GM23248 (cell line): ENCODE data around the gene GPA33. TPM values are rescaled to one million over a fixed set of nuclear protein-coding genes. Genes with fewer than 3 reads are reported as not detected.

Experiments
- DNase-seq: peaks from one replicate; pipeline ENCODE4 v3.0.0-alpha.2; 2015
- H2AFZ ChIP-seq: fragments of 200-600 bp; sonication (generic); 2 replicates; pipeline ENCODE4 v1.6.1; 2016; ENCODE audit warnings: antibody characterized with exemption
- H3F3A ChIP-seq: fragments of 200-600 bp; sonication (generic); 2 replicates; pipeline ENCODE4 v1.6.1; 2016; ENCODE audit warnings: mild to moderate bottlenecking, antibody characterized with exemption, mixed run types; ENCODE audit not compliant: insufficient read depth
- H3K27ac ChIP-seq: fragments of 200-600 bp; sonication (generic); 2 replicates; pipeline ENCODE4 v1.5.1; 2016; ENCODE audit warnings: mild to moderate bottlenecking
- H3K27me3 ChIP-seq: fragments of 200-600 bp; sonication (generic); replicated peaks from 2 replicates; pipeline ENCODE4 v1.6.1; 2016; ENCODE audit warnings: mild to moderate bottlenecking; ENCODE audit not compliant: insufficient read depth
- H3K36me3 ChIP-seq: fragments of 200-600 bp; sonication (generic); 2 replicates; pipeline ENCODE4 v1.6.1; 2016; ENCODE audit warnings: low read depth, mild to moderate bottlenecking
- H3K4me1 ChIP-seq: fragments of 200-600 bp; sonication (generic); 2 replicates; pipeline ENCODE4 v1.6.1; 2016; ENCODE audit warnings: mild to moderate bottlenecking; ENCODE audit not compliant: insufficient read depth
- H3K4me2 ChIP-seq: fragments of 200-600 bp; sonication (generic); one replicate; pipeline ENCODE4 v1.6.1; 2016; ENCODE audit warnings: mild to moderate bottlenecking; ENCODE audit not compliant: unreplicated experiment
- H3K4me3 ChIP-seq: fragments of 200-600 bp; sonication (generic); 2 replicates; pipeline ENCODE4 v1.5.1; 2016; ENCODE audit warnings: mild to moderate bottlenecking
- H3K79me2 ChIP-seq: fragments of 200-600 bp; sonication (generic); 2 replicates; pipeline ENCODE4 v1.6.1; 2016; ENCODE audit warnings: mild to moderate bottlenecking; ENCODE audit not compliant: insufficient read depth
- H3K9ac ChIP-seq: fragments of 200-600 bp; sonication (generic); 2 replicates; pipeline ENCODE4 v1.6.1; 2016; ENCODE audit warnings: mild to moderate bottlenecking
- H3K9me2 ChIP-seq: fragments of 200-600 bp; sonication (generic); 2 replicates; pipeline ENCODE4 v1.6.1; 2016; ENCODE audit warnings: mixed run types, mild to moderate bottlenecking, moderate library complexity; ENCODE audit not compliant: insufficient read depth
- H3K9me3 ChIP-seq: fragments of 200-600 bp; sonication (generic); one replicate; pipeline ENCODE4 v1.6.1; 2017; ENCODE audit warnings: low read depth
- H4K20me1 ChIP-seq: fragments of 200-600 bp; sonication (generic); 2 replicates; pipeline ENCODE4 v1.6.0; 2016; ENCODE audit not compliant: insufficient read depth
- EZH2 ChIP-seq: fragments of 200-600 bp; sonication (generic); IDR thresholded peaks from 2 replicates; pipeline ENCODE4 v1.6.1; 2018; ENCODE audit warnings: antibody characterized with exemption, mild to moderate bottlenecking; ENCODE audit not compliant: insufficient read depth, poor library complexity, severe bottlenecking
- EZH2phosphoT487 ChIP-seq: fragments of 200-600 bp; sonication (generic); IDR thresholded peaks from 2 replicates; pipeline ENCODE4 v1.6.1; 2018; ENCODE audit warnings: antibody characterized with exemption, moderate library complexity, mild to moderate bottlenecking, low read depth; ENCODE audit not compliant: insufficient read depth
- WGBS, 2 experiments: methylation state at CpG; one replicate each; pipeline ENCODE4 v1.1.6; 2015 to 2017; ENCODE audit warnings: low lambda C conversion rate in 2 of 2, low coverage in 1 of 2; ENCODE audit errors: missing lambda C conversion rate in 2 of 2; 5-methylcytosine and 5-hydroxymethylcytosine counted together
- in situ Hi-C: fragments of 300-500 bp; cut with MboI; formaldehyde crosslinking; loops from 2 replicates; pipeline ENCODE4 v1.15.0; 2020
- polyA plus RNA-seq: library from polyadenylated mRNA; unstranded; fragments of >200 nt; fragmentation: Nextera tagmentation; extraction: Ambion mirVana; gene quantifications from 2 replicates; pipeline ENCODE4 v1.2.1, GENCODE V29; 2016
- total RNA-seq: library from RNA; depleted of rRNA; stranded (reverse); fragments of >200 nt; shearing (Covaris generic); gene quantifications from 2 replicates; pipeline ENCODE4 v1.2.3, GENCODE V29; 2014

The GPA33 gene
- total and polyA plus RNA-seq, 2 experiments from 2014 or later = not detected

- in situ Hi-C loops = no loop called here
- Histone ChIP-seq H3K79me2 (no peaks in the 10 kb centered on the region), H3K4me2 (no peak overlapping the region), H3K27me3 (peaks cover 29% of the 10 kb centered on the region), H3K4me3 (no peak overlapping the region), H3K36me3 (no peaks in the 10 kb centered on the region), H4K20me1 (no peaks in the 10 kb centered on the region), H3K9ac (no peak overlapping the region), H3K9me2 (no peaks in the 10 kb centered on the region), H3K27ac (no peak overlapping the region), H3K4me1 (no peaks in the 10 kb centered on the region), H2AFZ (no peak overlapping the region), H3F3A (no peaks in the 10 kb centered on the region), H3K9me3 (no peaks in the 10 kb centered on the region)
- 25 to 27% methylated on average over 5 of the region's 5 CpGs for WGBS, 2 experiments
- no peak for DNase-seq
- no peak for TF ChIP-seq EZH2phosphoT487
- no peak for TF ChIP-seq EZH2
Measured at GRCh38 chr1:167115655-167116054, 25.5 kb upstream of the GPA33 start.

- in situ Hi-C loops = no loop called here
- TF ChIP-seq EZH2phosphoT487 = no peak
- no peak for TF ChIP-seq EZH2
- no peak overlapping the region for H3K4me3 ChIP-seq
Measured at GRCh38 chr1:167114725-167115124, 24.5 kb upstream of the GPA33 start.

GRCh38 chr1:167111868-167112709 is 21.9 kb upstream of the GPA33 start:
- DNase-seq = no peak
- WGBS, 2 experiments = 24 to 28% methylated on average over 4 of the region's 4 CpGs

More at GRCh38 chr1:167114725-167115124, 24.5 kb upstream of the GPA33 start:
- H3K79me2 ChIP-seq = no peaks in the 10 kb centered on the region
- no peak overlapping the region for H3K4me2 ChIP-seq
- peaks cover 26% of the 10 kb centered on the region for H3K27me3 ChIP-seq
- no peak overlapping the region for H2AFZ ChIP-seq
- no peak for DNase-seq
- H3K9ac ChIP-seq = no peak overlapping the region
- H3K4me1 ChIP-seq = no peaks in the 10 kb centered on the region
- H3K9me2 ChIP-seq = no peaks in the 10 kb centered on the region
- H3K27ac ChIP-seq = no peak overlapping the region
- H3K9me3 ChIP-seq = no peaks in the 10 kb centered on the region
- H3F3A ChIP-seq = no peaks in the 10 kb centered on the region
- H3K36me3 ChIP-seq = no peaks in the 10 kb centered on the region
- no peaks in the 10 kb centered on the region for H4K20me1 ChIP-seq

DNA sequence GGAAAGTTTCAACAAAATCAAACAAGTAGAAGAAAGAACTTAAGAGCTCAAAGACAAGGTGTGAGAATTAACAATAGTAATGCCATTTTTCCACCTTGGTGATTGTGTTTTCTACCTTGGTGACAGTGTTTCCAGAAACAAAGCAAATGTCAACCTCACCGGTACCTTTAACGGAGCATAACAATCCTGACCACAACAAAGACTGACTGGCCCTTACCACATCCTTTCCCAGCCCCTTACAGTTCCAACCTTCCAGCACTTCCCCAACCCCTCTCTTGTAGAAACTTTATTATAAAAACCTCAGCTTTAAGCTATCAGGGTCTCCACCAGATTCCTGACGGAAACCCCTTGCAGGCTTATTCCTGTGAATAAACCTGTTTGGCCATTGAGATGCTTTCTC is 20.4 kb upstream of the GPA33 start:
- Histone ChIP-seq H3K4me2 (no peak overlapping the region), H3K4me3 (no peak overlapping the region), H3K9me2 (no peaks in the 10 kb centered on the region), H3F3A (no peaks in the 10 kb centered on the region), H3K79me2 (no peaks in the 10 kb centered on the region), H3K4me1 (no peaks in the 10 kb centered on the region), H4K20me1 (no peaks in the 10 kb centered on the region), H3K36me3 (no peaks in the 10 kb centered on the region), H3K27me3 (0 out of 2 replicates have a peak, but pooled peaks cover 9% of the 10 kb centered on the region), H3K9me3 (no peaks in the 10 kb centered on the region), H3K9ac (no peak overlapping the region), H3K27ac (no peak overlapping the region), H2AFZ (no peak overlapping the region)
- TF ChIP-seq EZH2phosphoT487 (no peak), EZH2 (no peak)
- in situ Hi-C loops = no loop called here
- no peak for DNase-seq
- WGBS, 2 experiments = 58 to 65% methylated on average over 3 of the region's 3 CpGs

More at GRCh38 chr1:167111868-167112709, 21.9 kb upstream of the GPA33 start:
- TF ChIP-seq EZH2phosphoT487 = no peak
- no peak for TF ChIP-seq EZH2
- Histone ChIP-seq H3K9ac (no peak overlapping the region), H3F3A (no peaks in the 10 kb centered on the region), H3K79me2 (no peaks in the 10 kb centered on the region), H4K20me1 (no peaks in the 10 kb centered on the region), H3K36me3 (no peaks in the 10 kb centered on the region), H3K9me3 (no peaks in the 10 kb centered on the region), H3K9me2 (no peaks in the 10 kb centered on the region), H3K27ac (no peak overlapping the region), H2AFZ (no peak overlapping the region), H3K4me1 (no peaks in the 10 kb centered on the region), H3K27me3 (peaks cover 16% of the 10 kb centered on the region; the same call in 1 of the 2 replicates), H3K4me3 (no peak overlapping the region), H3K4me2 (no peak overlapping the region)
- in situ Hi-C loops = no loop called here
